Transverse colon (tissue), 3 donors: ENCODE measurements around the gene ZNF618.

Experiments
- CTCF ChIP-seq, 5 experiments: fragments of 200-600 bp in 3 of 5; fragments of 450-650 bp in 2 of 5; sonication (generic) in 3 of 5; IDR thresholded peaks; 1 replicate in 2 of 5; 2 replicates in 3 of 5; pipeline ENCODE4 v1.5.1; 2016 to 2017; ENCODE audit warnings: antibody characterized with exemption in 5 of 5, inconsistent platforms in 3 of 5, mild to moderate bottlenecking in 2 of 5, moderate library complexity in 1 of 5
- POLR2A ChIP-seq: fragments of 450-650 bp; IDR thresholded peaks from one replicate; pipeline ENCODE4 v1.6.1; 2016; ENCODE audit warnings: antibody characterized with exemption, mild to moderate bottlenecking, moderate library complexity

GRCh38 chr9:113979343-113980127 lies 103.4 kb downstream of the ZNF618 start:
- TF ChIP-seq POLR2A (no peak), CTCF (IDR thresholded peaks at IDR 0.05) (no peak)
